GM18858 (cell line): ENCODE results near the gene NCAPD2.
A peak's percentile ranks its signal among the peaks of the same experiment; 100 is the strongest.
"Not testable (repeated sequence)": the region's sequence is repeated elsewhere in the genome, so short reads cannot be mapped to it uniquely, and the experiment has no call there.

Experiments
- ATAC-seq: cut with Tn5 transposase; IDR thresholded peaks from one replicate; pipeline ENCODE4 v1.9.1; 2021; ENCODE audit not compliant: unreplicated experiment

NCAPD2 gene

DNA sequence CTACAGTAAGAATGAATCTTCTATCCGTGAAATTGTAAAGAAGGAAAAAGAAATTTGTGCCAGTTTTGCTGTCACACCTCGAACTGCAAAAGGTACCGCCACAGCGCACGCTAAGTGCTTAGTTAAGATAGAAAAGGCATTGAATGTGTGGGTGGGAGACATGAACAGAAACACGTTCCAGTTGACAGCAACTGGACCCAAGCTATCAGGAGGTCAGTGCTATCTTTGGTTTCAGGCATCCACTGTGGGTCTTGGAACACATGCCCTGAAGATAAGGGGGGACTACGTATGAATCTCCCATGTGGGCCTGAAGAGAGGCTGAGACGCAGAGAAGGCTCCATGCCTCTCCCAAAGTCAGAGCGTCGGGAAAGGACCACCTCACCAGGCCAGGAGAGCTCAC lies 52.1 kb downstream of the NCAPD2 start:
- no peak for ATAC-seq

DNA sequence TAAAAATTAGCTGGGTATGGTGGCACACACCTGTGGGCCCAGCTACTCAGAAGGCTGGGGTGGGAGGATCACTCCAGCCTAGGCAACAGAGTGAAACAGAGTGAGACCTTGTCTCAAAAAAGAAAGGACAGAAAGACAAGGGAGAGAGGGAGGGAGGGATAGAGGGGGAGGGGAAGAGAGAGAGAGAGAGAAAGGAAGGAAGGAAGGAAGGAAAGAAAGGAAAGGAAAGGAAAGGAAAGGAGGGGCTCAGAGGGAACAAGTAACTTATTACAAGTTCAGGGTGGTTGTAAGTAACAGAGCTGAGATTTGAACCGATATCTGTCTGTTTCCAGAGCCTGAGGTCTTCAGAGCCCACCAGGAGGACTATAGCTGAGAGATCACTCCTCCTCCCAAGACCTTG lies 53.7 kb downstream of the NCAPD2 start:
- ATAC-seq = no peak

DNA sequence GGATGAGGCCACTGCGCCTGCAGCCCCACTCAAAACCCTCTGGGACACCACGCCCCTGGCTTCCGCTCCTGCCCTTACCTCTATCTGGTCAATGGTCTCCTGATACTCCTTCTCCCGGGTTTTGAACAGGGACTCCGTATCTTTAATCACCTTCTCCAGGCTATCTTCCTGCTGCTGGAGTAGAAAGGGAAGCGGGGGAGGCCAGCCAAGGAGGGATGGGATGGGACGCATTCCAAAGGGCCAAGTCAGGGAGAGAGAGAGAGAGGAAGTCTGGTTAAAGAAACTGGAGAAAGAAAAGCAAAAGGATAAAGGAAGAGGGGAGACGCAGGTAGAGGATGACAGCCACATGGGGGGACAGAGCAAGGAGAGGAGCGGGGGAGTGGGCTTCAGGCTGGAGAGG lies 54.1 kb downstream of the NCAPD2 start:
- no peak for ATAC-seq

DNA sequence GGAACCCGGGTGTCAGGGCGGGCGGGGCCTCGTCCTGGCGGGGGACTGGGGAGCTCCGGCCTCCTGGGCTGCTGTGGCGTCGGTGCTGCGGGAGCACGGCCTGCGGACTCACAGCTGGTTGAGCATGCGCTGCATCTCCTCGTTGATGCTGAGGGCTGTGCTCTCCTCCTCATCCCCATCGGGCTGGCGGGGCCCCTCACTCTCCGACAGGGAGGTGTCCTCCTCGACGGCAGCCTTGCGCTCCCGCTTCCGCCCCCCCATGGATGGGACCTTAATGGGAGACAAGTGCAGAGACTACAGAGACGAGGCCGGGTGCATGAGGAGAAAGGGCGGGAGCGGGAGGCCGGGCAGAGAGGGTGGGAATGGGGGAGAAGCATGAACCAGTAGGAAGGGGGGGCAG lies 54.7 kb downstream of the NCAPD2 start:
- no peak for ATAC-seq

DNA sequence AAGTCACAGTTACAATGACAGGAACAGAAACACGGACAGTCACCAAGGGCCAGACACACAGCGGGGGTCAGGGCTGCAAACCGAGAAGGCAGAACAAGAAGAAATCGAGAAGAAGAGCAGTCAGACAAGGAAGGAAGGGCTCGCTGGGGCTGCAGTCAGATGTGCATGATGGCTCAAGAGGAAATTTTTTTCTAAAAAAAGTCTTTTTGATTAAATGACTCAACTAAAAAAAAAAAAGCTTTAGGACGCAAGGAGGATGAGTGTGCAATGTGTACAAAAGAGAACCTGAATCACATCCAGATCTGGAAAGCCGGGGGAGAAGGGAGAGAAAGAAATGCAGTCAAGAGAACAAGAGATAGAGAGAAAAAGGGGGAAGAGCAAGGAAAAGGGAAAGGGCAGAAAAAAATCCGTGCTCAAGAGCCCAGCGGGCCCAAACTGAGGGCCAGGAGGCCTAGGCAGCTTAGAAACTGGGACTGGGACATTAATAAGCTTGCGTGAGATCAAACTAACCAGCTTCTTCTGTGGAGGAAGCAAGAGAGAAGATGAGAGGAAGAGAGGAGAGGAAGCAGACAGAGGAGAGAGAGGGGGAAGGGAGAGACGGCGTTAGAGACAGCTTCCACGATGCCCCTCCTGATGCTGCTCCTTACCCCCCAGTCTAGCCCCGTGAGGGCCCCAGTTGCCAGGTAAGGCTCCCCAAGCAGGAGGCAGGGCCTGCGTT lies 55.2 kb downstream of the NCAPD2 start:
- ATAC-seq = no peak

DNA sequence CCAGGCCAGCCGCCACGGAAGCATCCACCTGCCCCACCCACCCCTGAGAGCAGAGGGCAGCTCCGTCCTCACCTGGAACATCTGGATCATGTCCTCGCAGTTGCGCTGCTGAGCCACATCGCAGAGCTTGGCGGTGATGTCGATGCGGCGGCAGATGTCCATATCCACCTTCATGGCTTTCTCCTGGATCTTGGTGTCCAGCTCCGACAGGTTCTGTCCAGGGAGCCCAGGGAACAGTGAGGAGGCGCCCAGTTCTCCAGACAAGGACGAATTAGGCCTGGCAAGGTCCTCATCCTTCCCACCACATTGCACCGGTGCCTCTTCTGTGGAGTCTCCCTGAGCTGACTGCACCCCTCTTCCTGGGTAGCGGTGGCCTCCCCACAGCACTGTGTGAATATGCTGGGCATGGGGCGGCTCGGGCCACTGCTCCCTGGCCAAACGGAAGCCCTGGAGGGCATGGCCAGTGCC lies 55.8 kb downstream of the NCAPD2 start:
- no peak for ATAC-seq

DNA sequence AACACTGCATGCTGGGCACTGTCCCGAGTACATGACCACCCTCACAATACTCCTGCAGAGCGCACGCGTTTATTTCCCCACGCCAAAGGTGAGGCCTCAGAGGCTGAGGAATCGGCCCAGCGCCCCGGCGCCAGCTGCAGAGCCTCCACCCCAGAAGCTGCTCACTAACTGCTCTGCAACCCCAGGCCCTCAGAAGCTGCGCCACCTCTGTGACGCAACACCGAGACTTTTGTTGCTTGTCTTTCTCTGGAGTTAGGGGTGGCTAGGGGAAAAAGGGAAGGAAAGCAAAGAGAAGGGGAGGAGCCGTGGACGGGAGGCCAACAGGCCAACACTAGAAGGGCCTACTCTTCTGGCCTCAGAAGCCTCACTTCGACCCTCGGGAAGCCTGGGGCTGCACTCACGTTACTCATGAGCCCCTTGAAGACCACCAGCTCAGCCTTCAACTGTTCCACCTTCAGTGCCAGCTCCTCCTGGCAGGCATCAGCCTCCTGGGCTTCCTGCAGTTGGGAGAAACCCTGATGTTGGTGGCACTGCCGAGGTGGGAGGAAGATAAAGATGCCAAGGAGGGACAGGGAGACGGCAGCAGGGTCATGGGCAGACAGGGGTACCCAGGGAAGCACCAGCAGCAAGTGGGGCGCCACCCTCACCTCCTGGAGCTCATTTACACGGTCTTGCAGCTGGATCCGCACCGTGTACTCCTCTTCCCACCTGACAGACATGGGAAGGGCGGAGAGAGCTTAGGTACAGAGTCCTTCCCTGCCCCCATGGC lies 56.6 kb downstream of the NCAPD2 start:
- no peak for ATAC-seq

DNA sequence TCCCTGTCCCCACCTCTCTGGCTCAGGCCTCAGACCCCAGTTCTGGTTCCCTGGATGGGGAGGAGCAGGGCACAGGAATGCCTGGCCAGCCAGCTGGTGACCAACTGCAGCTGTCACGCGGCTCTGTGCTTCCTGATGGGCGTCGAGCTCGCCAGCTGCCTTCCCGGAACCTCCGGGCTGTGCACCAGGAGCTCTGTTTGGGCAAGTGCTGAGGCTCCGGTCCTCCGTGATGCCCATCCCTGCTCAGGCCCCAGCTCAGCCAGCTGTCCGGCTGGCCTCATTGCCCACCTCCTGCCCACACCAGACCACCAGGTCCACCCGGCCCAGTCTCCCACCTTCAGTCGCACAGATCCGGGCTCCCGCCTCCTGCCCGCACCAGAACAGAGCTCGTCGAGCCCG lies 57.2 kb downstream of the NCAPD2 start:
- ATAC-seq = no peak

DNA sequence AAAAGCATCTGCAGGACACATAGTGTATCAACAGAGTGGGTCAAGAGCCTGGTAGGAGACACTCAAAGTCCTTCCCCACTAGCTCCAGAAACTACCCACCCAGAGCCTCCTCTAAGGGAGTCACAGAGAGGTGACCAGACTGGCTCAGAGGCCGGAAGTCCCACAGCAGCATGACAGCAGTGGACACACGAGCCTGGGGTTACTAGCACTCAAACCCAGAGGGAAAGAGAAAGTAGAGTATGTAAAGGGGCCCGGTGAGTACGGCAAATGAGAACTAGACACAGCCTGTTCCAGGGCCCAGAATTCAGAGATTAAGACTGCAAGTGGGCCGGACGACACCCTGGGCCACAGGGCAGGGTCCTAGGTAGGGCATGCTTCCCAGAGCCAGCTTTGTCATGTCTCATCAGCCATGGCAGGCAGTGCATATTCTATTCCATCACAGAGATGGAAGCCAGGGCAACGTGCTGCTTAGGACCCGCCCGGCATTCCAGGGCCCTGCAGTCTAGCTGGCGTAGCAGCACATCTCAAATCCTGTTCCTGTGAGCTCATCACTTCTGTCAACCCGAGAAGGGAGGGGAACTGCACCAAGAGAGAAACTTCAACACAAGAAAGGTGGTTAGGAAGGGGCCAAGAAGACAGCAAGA lies 57.7 kb downstream of the NCAPD2 start:
- no peak for ATAC-seq

DNA sequence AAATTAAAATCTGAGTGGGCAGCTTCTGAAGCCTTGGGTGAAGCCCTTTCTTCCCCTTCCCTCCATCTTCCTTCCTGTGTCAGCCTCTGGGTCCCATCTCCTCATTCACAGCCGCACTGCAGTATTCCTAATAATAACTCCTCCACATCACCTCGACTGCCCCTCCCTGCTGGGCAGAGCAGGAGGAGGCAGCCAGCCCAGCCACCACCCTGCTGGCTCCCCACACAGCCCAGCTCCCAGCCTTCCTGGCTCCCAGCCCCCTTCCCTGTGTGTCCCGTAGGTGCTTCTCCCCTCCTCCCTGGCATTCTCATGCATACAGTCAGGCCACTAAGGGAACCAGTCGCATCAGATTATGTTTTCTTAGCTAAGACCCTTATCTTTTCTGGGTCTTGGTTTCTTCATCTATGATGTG lies 58.2 kb downstream of the NCAPD2 start:
- ATAC-seq = no peak

DNA sequence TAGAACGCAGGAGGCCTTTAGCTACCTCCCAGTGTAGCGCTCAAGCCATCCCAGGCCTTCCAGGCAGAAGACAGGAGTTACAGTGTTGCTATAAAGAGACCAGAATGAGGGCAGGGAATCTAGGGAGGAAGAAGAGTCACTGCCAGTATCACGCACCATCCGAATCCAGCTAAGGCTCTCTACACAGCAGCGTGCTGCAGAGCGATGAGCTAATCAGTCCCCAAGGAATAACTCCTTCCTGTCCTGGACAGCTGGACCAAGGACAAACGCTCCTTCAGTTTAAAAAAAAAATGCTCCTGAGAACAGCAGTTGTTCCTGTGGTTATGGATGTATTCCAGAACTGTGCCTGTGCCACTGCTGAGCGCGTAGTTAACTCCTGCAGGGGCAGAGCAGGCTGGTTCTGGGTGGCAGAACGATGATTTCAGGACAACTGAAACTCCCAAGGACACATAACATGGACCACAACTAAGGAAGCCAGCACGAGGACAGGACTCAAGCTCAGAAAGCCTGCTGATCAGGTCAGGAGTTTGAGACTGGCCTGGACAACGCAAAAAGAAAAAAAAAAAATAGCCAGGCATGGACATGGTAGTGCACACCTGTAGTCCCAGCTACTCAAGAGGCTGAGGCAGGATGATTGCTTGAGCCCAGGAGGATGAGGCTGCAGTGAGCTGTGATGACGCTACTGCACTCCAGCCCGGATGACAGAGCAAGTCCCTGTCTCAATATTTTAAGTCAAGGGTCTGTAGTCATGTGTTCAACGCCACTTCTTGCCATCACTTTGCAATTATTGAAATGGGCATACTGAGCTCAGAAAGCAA lies 59.4 kb downstream of the NCAPD2 start:
- ATAC-seq = no peak

DNA sequence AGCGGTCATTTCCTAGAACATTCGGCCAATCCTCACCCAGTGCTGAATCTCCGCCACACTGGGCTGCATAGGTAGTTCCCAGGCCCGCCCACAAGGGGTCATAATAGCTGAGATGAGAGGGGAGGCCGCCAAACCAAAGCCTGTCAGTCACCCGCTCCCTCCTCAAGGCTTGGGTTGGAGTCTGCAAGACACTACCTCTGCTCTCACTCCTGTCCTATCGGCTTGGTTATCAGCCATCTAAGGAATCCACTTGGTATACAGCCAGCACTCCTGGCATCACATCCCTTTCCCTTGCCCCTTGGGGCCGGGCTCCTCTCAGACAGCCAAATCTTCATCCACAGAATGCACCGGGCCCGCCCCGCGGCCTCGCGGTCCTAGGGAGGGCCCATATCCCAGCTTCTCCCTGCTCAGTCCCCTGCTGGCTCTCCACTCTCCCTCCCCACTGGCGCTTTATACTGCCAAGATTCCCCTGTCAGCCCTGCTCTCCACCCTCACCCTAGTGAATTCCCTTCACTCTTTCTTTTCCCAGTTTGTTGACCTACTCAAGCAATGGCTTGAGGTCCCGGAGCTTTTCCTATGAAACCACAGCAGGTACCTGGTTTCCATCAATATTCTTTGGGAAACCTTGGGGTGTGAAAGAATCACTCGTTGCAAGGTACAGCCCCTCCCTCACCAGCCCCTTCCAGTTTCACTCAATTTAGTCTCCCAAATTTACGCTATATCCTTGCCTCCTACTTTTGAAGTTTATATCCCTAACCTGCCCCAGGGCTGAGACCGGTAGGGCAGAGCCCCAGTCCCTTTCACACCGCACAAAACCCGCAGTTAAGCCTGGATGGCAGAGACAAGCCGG lies 60.5 kb downstream of the NCAPD2 start:
- ATAC-seq = peak; percentile 41

DNA sequence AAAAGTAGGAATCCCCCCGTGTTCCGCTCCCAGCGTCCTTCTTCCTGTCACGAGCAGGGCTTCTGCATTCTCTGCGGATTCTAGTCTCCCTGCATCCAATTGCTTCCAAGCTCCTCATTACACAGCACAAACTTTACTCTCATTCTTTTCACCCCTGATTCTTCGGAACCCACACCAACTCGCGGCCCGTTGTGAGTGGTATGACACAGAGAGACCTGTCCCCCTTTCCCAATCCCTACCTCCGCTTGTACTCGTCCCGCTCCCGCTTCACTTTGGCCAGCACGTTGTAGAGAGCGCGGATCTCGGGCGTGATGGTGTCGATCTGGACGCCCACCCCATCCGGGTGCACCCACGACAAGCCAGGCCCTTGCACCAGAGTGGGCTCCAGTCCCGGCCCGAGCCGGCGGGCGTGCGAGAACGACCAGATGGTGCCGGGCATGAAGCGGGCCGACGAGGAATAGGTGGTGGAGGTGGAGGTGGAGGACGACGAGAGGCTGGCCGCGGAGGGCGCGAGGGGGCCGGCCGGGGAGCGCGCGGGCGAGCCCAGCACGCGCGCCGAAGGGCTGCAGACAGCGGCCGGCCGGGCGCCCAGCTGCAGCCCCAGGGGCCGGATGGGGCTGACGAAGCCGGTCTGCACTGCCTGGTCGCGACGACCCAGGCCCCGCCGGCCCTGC lies 61.3 kb downstream of the NCAPD2 start:
- ATAC-seq = no peak

DNA sequence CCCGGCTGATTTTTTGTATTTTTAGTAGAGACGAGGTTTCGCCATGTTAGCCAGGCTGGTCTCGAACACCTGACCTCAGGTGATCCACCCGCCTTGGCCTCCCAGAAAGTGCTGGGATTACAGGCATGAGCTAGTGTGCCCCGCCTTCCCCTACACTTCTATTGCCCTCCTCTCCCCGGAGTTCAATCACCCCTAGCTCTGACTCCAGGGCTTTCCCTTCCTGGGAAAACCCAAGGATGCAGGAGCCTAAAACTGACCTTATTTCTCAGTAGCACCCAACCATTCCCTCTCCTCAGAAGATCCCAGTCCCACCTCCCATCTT lies 62.6 kb downstream of the NCAPD2 start:
- not testable (repeated sequence) for ATAC-seq

DNA sequence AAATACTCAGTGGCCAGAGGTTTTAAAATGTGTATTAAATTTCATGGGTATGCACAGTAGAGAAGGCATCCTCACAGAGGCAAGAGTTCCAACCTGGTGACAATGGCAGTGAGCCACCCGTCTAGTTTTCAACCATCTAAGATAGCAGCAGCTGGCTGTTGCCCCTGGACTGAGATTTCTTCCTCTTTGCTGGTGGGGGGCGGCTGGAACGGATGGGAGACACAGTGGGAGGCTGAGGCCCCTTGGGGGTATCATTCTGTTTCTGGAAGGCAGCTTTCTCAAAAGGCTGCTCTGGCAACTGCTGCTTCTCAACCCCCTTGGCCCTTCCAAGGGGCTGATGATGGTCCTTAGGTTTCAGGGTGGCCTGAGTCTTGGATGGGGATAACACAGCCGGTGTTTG lies 63.0 kb downstream of the NCAPD2 start:
- ATAC-seq = no peak

DNA sequence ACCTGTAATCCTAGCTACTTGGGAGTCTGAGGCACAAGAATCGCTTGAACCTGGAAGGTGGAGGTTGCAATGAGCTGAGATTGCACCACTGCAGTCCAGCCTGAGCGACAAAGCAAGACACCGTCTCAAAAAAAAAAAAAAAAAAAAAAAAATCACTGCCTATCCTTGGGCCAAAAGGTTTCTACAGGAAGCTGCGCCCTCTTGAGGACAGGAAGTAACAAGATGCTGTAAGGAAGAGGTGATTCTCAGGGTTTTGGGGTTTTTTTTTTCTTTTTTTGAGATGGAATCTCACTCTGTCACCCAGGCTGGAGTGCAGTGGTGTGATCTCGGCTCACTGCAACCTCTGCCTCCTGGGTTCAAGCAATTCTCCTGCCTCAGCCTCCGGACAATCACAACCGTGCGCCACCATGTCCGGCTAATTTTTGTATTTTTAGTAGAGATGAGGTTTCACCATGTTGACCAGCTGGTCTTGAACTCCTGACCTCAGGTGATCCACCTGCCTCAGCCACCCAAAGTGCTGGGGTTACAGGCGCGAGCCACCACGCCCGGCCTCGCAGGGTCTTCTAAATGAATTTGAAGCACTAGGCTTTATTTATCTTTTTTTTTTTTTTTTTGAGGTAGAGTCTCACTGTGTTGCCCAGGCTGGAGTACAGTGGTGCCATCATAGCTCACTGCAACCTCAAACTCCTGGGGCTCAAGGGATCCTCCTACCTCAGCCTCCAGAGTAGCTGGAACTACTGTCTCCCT lies 64.3 kb downstream of the NCAPD2 start:
- not testable (repeated sequence) for ATAC-seq

DNA sequence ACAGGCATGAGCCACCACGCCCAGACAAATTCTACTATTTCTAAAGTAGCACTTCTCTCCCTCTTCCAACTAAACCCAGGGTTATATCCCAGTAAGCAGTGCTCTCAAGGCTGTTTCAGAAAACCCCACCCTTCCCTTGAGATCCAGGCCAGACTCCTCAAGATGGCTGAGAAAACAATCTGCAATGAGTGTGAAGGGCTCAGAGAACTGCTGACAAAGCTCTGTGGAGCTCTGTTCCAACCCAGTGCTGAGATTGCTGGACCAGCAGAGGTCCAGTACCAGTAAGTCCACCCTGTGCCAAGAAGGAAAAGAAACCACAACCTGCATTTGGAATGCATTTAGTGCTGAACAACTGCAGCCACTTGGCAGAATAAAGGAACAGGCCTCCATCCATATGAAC lies 65.6 kb downstream of the NCAPD2 start:
- ATAC-seq = no peak

DNA sequence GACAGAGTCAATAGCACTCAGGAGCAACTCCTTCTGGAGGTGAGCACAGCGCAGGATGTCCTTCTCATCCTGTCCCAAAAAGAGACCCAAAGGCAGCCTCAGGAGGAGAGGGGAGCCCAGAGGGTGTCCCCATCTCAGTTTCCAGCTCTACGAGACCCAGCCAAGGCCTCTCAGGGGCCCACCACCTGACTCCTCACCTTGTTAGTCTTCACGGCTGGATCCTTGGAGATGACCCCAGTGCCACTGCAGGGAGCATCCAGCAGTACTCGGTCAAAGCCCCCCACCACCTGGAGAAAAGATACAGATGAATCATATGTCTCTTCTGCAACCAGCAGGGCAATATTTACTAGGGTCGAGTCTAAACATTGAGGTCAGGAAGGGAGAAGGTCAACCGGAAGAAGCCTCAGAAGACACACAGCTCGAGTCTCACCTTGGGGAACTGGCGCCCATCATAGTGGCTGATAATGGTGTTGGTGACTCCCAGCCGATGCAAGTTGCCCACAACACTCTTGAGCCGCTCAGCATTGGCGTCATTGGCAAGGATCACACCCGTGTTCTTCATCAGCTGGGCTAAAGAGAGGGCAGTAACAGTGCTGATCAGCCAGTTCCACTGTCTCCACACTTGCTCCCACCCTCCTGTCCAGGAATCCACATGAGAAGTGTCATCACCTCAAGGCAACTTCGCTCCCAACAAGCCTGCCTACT lies 66.8 kb downstream of the NCAPD2 start:
- no peak for ATAC-seq

DNA sequence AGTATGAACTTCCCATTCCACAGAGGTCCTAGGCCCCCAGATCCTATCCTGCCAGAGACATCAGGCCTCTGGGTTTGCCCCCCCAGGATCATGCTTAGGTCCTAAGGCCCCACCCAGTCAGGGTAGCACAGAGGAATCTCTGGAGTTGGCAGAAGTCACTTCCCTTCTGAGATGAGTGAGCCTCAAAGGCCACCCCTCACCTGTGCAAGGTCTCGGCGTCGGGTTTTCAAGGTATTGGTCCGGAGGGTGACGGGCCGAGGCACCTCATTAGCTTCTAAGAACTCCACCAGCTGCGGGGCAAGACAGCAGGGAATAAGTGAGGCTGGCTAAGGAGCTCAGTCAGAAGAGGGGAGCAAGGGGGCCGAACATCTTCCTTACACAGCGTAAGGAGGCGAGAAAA lies 69.0 kb downstream of the NCAPD2 start:
- ATAC-seq = no peak
